Epithelial cell of esophagus (primary cell): ENCODE data around the gene OOSP4A.

Source experiments
- DNase-seq: peaks from one replicate; pipeline ENCODE4 v3.0.0; 2010; ENCODE audit warnings: low read depth
- H3K4me3 ChIP-seq: 2 replicates; pipeline ENCODE4 v1.5.1; 2011; ENCODE audit warnings: mild to moderate bottlenecking, low read length, control low read depth
- CTCF ChIP-seq: IDR thresholded peaks from 2 replicates; pipeline ENCODE4 v1.5.1; 2011; ENCODE audit warnings: low read depth, mild to moderate bottlenecking, low read length, control low read depth, inconsistent platforms; ENCODE audit not compliant: insufficient read depth; ENCODE audit errors: missing control alignments

Gene OOSP4A

DNA sequence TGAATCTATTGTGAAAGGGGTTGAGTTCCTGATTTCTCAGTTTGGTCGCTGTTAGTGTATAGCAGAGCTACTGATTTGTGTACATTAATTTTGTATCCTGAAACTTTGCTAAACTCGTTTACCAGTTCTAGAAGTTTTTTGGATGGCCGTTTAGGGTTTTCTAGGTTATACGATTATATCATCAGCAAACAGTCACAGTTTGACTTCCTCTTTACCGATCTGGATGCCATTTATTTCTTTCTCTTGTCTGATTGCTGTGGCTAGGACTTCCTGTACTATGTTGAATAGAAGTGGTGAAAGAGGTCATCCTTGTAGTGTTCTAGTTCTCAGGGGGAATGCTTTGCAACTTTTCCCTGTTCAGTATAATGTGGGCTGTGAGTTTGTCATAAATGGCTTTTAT lies 28.6 kb downstream of the OOSP4A start:
- no peak for DNase-seq
- no peak overlapping the region for H3K4me3 ChIP-seq
- no peak for TF ChIP-seq CTCF

GRCh38 chr11:59997800-59998199 lies 34.0 kb downstream of the OOSP4A start:
- DNase-seq: no peak

GRCh38 chr11:59999691-60000090 lies 35.9 kb downstream of the OOSP4A start:
- no peak overlapping the region for H3K4me3 ChIP-seq
- no peak for DNase-seq
- TF ChIP-seq CTCF: no peak

More at GRCh38 chr11:59997800-59998199, 34.0 kb downstream of the OOSP4A start:
- no peak for TF ChIP-seq CTCF
- H3K4me3 ChIP-seq: no peak overlapping the region

DNA sequence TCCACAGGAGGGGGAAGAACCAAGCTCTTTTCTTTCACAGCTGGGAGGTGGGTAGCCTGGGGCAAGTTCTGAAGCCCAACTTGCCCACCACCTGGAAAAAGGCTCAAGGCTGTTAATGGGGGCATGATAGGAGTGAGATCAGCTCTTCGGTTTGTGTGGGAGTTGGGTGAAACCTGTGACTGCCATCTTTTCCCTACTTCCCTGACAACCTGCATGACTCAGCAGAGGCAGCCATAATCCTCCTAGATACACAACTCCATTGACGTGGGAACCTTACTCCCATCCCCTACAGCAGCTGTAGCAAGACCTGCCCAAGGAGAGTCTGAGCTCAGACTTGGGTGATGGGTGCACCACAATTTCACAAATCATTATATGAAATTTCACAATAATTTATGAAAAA lies 39.9 kb downstream of the OOSP4A start:
- DNase-seq: no peak
- H3K4me3 ChIP-seq: no peak overlapping the region
- no peak for TF ChIP-seq CTCF

DNA sequence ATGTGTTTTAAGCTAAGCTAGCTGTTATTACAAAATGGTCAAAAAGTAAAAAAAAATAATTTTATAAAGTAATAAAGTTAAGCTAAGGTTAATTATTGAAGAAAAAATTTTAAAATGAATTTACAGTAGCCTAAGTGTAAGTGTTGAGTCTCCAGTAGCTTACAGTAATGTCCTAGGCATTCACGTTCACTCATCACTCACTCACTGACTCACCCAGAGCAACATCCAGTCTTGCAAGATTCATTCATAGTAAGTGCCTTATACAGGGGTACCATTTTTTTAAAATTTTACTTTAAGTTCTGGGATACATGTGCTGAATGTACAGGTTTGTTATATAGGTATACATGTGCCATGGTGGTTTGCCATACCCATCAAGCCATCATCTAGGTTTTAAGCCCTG lies 41.5 kb downstream of the OOSP4A start:
- no peak overlapping the region for H3K4me3 ChIP-seq

GRCh38 chr11:60016881-60017280 lies 53.0 kb downstream of the OOSP4A start, which contains the start of gene OOSP4B:
Gene OOSP4B (plus strand): TSS chr11:60017181.
- H3K4me3 ChIP-seq: no peak within 1 kb of the TSS
- DNase-seq: no peak

More for the DNA sequence above, 41.5 kb downstream of the OOSP4A start:
- peak; percentile 86 for DNase-seq
- TF ChIP-seq CTCF: no peak

More at GRCh38 chr11:60016881-60017280, 53.0 kb downstream of the OOSP4A start, which contains the start of gene OOSP4B:
- no peak for TF ChIP-seq CTCF
